Peyer's patch (tissue), 4 donors: ENCODE results near the gene PCDHGC3. TPM values are rescaled to one million over a fixed set of nuclear protein-coding genes. Genes with fewer than 3 reads are reported as not detected.

ENCODE experiments used
- DNase-seq, 3 donors: peaks; one replicate each; pipeline ENCODE4 v3.0.0-alpha.2; 2017 to 2019
- H3K27ac ChIP-seq, 4 donors: fragments of 200-600 bp; sonication (generic); one replicate each; pipeline ENCODE4 v1.5.1; 2016 to 2019
- H3K27me3 ChIP-seq, 2 donors: fragments of 200-600 bp; sonication (generic); one replicate each; pipeline ENCODE4 v1.5.1; 2019
- H3K36me3 ChIP-seq, 3 donors: fragments of 200-600 bp; sonication (generic); one replicate each; pipeline ENCODE4 v1.5.1; 2016 to 2019
- H3K4me1 ChIP-seq, 4 donors: fragments of 200-600 bp; sonication (generic); one replicate each; pipeline ENCODE4 v1.5.1; 2016 to 2019
- H3K4me3 ChIP-seq, 4 donors: fragments of 200-600 bp; sonication (generic); 1 replicate in 3 of 4; 2 replicates in 1 of 4; pipeline ENCODE4 v1.5.1; 2016 to 2019; ENCODE audit warnings: mild to moderate bottlenecking in 1 of 4
- H3K9me3 ChIP-seq, 4 donors: fragments of 200-600 bp; sonication (generic); one replicate each; pipeline ENCODE4 v1.5.1; 2016 to 2019; ENCODE audit warnings: mild to moderate bottlenecking in 1 of 4
- CTCF ChIP-seq, 6 experiments: fragments of 450-650 bp in 4 of 6; fragments of 200-600 bp in 2 of 6; sonication (generic) in 1 of 6; IDR thresholded peaks; one replicate each; pipeline ENCODE4 v1.5.1; 2017 to 2019; ENCODE audit warnings: antibody characterized with exemption in 6 of 6, mild to moderate bottlenecking in 3 of 6, moderate library complexity in 1 of 6
- POLR2A ChIP-seq, 2 donors: fragments of 450-650 bp; IDR thresholded peaks; one replicate each; pipeline ENCODE4 v1.5.1; 2017; ENCODE audit warnings: antibody characterized with exemption in 2 of 2, mild to moderate bottlenecking in 2 of 2, moderate library complexity in 2 of 2
- total RNA-seq, 4 donors: library from RNA; depleted of rRNA; stranded (reverse); fragments of >200 nt; gene quantifications; one replicate each; pipeline ENCODE4 v1.1.0, GENCODE V29; 2016

The PCDHGC3 gene
- total RNA-seq, 4 donors from 2014 or later: 10.2 to 29.7 (median 16.7) TPM

- no peak overlapping the region for H3K27ac ChIP-seq
Measured at GRCh38 chr5:141517312-141517711, 41.5 kb downstream of the PCDHGC3 start.

GRCh38 chr5:141517880-141518617 is 42.3 kb downstream of the PCDHGC3 start:
- TF ChIP-seq POLR2A (IDR thresholded peaks at IDR 0.05) (no peak), CTCF (IDR thresholded peaks at IDR 0.05) (no peak)
- no peak overlapping the region for H3K27ac ChIP-seq
- no peak for DNase-seq

More at GRCh38 chr5:141517312-141517711, 41.5 kb downstream of the PCDHGC3 start:
- Histone ChIP-seq H3K36me3 (peaks cover 0 to 51% (median 0%) of the 10 kb centered on the region in 3 donors), H3K27me3 (no peaks in the 10 kb centered on the region), H3K9me3 (no peaks in the 10 kb centered on the region), H3K4me1 (peaks cover 0 to 29% (median 6%) of the 10 kb centered on the region in 4 donors), H3K4me3 (no peak overlapping the region)
- TF ChIP-seq CTCF (IDR thresholded peaks at IDR 0.05): no peak
- no peak for TF ChIP-seq POLR2A (IDR thresholded peaks at IDR 0.05)
- DNase-seq: no peak

GRCh38 chr5:141518618-141519015 is 42.9 kb downstream of the PCDHGC3 start:
- no peak overlapping the region for H3K27ac ChIP-seq
- TF ChIP-seq CTCF (IDR thresholded peaks at IDR 0.05): no peak
- no peak for TF ChIP-seq POLR2A (IDR thresholded peaks at IDR 0.05)
- H3K4me1 ChIP-seq: peaks cover 0 to 36% (median 6%) of the 10 kb centered on the region in 4 donors

More at GRCh38 chr5:141517880-141518617, 42.3 kb downstream of the PCDHGC3 start:
- H3K27me3 ChIP-seq: no peaks in the 10 kb centered on the region
- H3K36me3 ChIP-seq: peaks cover 0 to 56% (median 0%) of the 10 kb centered on the region in 3 donors
- no peaks in the 10 kb centered on the region for H3K9me3 ChIP-seq
- H3K4me1 ChIP-seq: peaks cover 0 to 36% (median 6%) of the 10 kb centered on the region in 4 donors
- no peak overlapping the region for H3K4me3 ChIP-seq

GRCh38 chr5:141519605-141520565 is 44.1 kb downstream of the PCDHGC3 start:
- no peak for TF ChIP-seq CTCF (IDR thresholded peaks at IDR 0.05)
- no peak for TF ChIP-seq POLR2A (IDR thresholded peaks at IDR 0.05)
- DNase-seq: no peak
- Histone ChIP-seq H3K27ac (peak overlapping the region in 1 of 4 donors; percentile 18), H3K9me3 (no peaks in the 10 kb centered on the region), H3K27me3 (no peaks in the 10 kb centered on the region), H3K36me3 (peaks cover 0 to 68% (median 0%) of the 10 kb centered on the region in 3 donors), H3K4me1 (peaks cover 0 to 32% (median under 1%) of the 10 kb centered on the region in 4 donors), H3K4me3 (no peak overlapping the region)

More at GRCh38 chr5:141518618-141519015, 42.9 kb downstream of the PCDHGC3 start:
- Histone ChIP-seq H3K9me3 (no peaks in the 10 kb centered on the region), H3K27me3 (no peaks in the 10 kb centered on the region), H3K4me3 (no peak overlapping the region), H3K36me3 (peaks cover 0 to 62% (median 0%) of the 10 kb centered on the region in 3 donors)
- DNase-seq: no peak

GRCh38 chr5:141521244-141521781 is 45.5 kb downstream of the PCDHGC3 start:
- no peak for TF ChIP-seq CTCF (IDR thresholded peaks at IDR 0.05)
- no peak for TF ChIP-seq POLR2A (IDR thresholded peaks at IDR 0.05)
- Histone ChIP-seq H3K4me1 (peaks cover 0 to 45% (median 2%) of the 10 kb centered on the region in 4 donors), H3K9me3 (no peaks in the 10 kb centered on the region), H3K36me3 (peaks cover 0 to 61% (median 0%) of the 10 kb centered on the region in 3 donors), H3K4me3 (no peak overlapping the region), H3K27ac (peak overlapping the region in 3 of 4 donors; percentile 35 to 60 (median 50)), H3K27me3 (no peaks in the 10 kb centered on the region)
- no peak for DNase-seq
